Superior temporal gyrus (tissue), 1 donor: Measurements from ENCODE around the gene SH3BP5L.

Experiments used
- DNase-seq: peaks from one replicate; pipeline ENCODE4 v3.0.0-alpha.2; 2016; ENCODE audit errors: extremely low spot score

Gene SH3BP5L

GRCh38 chr1:248825909-248826760 lies at the start of gene SH3BP5L:
Gene SH3BP5L, minus strand, starts transcription at chr1:248825915. Its CDS starts 980 bp downstream, at chr1:248824935.
- peak; percentile 99 for DNase-seq

GRCh38 chr1:248873993-248874533 lies 48.3 kb upstream of the SH3BP5L start:
- DNase-seq, result peak; percentile 97

GRCh38 chr1:248873409-248873992 lies 47.8 kb upstream of the SH3BP5L start:
- peak; percentile 98 for DNase-seq

GRCh38 chr1:248872752-248873408 lies 47.2 kb upstream of the SH3BP5L start:
- DNase-seq, result peak; percentile 73

GRCh38 chr1:248871837-248872401 lies 46.2 kb upstream of the SH3BP5L start:
- no peak for DNase-seq

- peak; percentile 70 for DNase-seq
Measured at GRCh38 chr1:248862998-248863881, 37.5 kb upstream of the SH3BP5L start.

- DNase-seq, result no peak
Measured at GRCh38 chr1:248862695-248862997, 36.9 kb upstream of the SH3BP5L start.

GRCh38 chr1:248861616-248862015 lies 35.9 kb upstream of the SH3BP5L start:
- DNase-seq, result no peak

- no peak for DNase-seq
Measured at GRCh38 chr1:248860007-248860406, 34.3 kb upstream of the SH3BP5L start.

GRCh38 chr1:248858891-248859889 lies 33.5 kb upstream of the SH3BP5L start, which contains the start of gene ZNF692:
Gene ZNF692, minus strand, starts transcription at chr1:248859085. Its CDS starts 776 bp downstream, at chr1:248858309.
- peak; percentile 96 for DNase-seq

GRCh38 chr1:248858096-248858890 lies 32.6 kb upstream of the SH3BP5L start:
- peak; percentile 60 for DNase-seq

GRCh38 chr1:248857749-248858095 lies 32.0 kb upstream of the SH3BP5L start:
- DNase-seq, result no peak

GRCh38 chr1:248857201-248857600 lies 31.5 kb upstream of the SH3BP5L start:
- no peak for DNase-seq

GRCh38 chr1:248856176-248856575 lies 30.5 kb upstream of the SH3BP5L start:
- DNase-seq, result no peak

- DNase-seq, result no peak
Measured at GRCh38 chr1:248855580-248855979, 29.9 kb upstream of the SH3BP5L start.

GRCh38 chr1:248853663-248854375 lies 28.1 kb upstream of the SH3BP5L start:
- no peak for DNase-seq

GRCh38 chr1:248852481-248853405 lies 27.0 kb upstream of the SH3BP5L start:
- DNase-seq, result peak; percentile 56
